ENCODE measurements around the gene GGTLC1. TPM values are rescaled to one million over a fixed set of nuclear protein-coding genes. Genes with fewer than 3 reads are reported as not detected.

The GGTLC1 gene
- total and polyA plus RNA-seq, 2 donors: not detected

DNA sequence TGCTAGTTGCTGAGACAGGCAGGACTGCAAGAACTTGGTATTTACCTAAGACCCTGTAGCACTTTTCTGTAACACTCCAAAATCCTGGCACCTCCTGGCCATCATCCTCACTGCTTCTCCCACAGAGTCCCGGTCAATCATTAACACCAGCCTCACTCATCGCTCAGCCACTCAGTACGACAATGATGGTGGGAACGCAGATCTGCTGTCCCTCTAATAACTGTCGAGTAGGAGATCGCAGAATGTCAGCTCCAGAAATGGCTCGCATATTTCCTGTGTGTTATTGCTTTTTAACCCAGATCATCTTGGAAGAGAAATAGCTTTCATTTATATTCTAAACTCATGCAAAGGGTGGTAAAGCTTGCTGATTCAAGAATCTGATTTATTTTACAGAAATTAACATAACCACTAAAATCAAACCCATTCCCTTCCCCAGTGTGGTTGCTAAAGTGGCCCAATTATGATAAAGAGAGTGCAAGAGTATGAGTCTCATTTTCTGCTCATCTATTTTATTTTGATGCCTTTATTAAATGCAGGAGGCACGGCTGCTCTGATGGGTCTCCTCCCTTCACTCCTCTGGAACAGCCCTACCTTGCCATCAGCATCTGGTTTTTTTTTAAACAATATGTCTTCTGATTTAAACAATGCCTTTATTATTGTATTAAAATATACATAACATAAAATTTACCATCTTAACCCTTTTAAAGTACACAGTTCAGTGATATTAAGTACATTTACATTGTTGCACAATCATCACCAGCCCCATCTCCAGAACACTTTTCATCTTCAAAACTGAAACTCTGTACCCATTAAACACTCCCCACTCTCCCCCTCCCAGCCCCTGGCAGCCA lies 28.3 kb upstream of the GGTLC1 start:
- WGBS: 98% methylated on average over 8 of the region's 8 CpGs
- Histone ChIP-seq H3K36me3 (ENCODE audit: control insufficient read depth in 2 of 2, insufficient read depth in 2 of 2, low read length in 1 of 2) (no peaks in the 10 kb centered on the region), H3K9me3 (ENCODE audit: control insufficient read depth in 2 of 2, insufficient read depth in 1 of 2, low read length in 1 of 2) (no peaks in the 10 kb centered on the region), H3K27ac (ENCODE audit: low read depth in 1 of 2, low read length in 1 of 2) (no peak overlapping the region), H3K27me3 (ENCODE audit: control insufficient read depth in 2 of 2, insufficient read depth in 1 of 2, low read length in 1 of 2) (no peaks in the 10 kb centered on the region), H3K4me3 (ENCODE audit: low read length in 2 of 2) (no peak overlapping the region), H3K4me1 (ENCODE audit: control insufficient read depth in 2 of 2, insufficient read depth in 2 of 2, low read length in 2 of 2) (no peaks in the 10 kb centered on the region)
- DNase-seq (ENCODE audit: low read depth in 6 of 9, low spot score in 9 of 9): no peak

DNA sequence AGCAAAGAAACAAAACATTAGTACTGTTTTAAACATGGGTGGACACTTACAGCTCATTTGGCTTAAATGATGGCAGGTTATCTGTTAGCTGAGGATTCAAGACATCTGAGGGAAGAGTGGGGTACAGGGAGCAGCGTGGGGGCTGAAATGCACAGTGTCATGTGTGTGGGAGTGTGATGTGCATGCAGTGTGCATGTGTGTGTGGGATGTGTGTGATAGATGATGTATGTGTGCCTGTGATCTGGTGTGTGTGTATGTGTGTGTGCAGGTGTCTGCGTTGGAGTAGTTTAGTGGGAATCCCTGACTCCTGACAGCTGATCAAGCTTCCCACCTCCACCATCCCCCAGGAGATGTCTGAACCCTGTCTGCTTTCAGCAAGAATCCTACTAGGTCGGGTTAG lies 25.4 kb upstream of the GGTLC1 start:
- Histone ChIP-seq H3K9me3 (ENCODE audit: control insufficient read depth in 2 of 2, insufficient read depth in 1 of 2, low read length in 1 of 2) (no peaks in the 10 kb centered on the region), H3K4me3 (ENCODE audit: low read length in 2 of 2) (no peak overlapping the region), H3K36me3 (ENCODE audit: control insufficient read depth in 2 of 2, insufficient read depth in 2 of 2, low read length in 1 of 2) (no peaks in the 10 kb centered on the region), H3K27me3 (ENCODE audit: control insufficient read depth in 2 of 2, insufficient read depth in 1 of 2, low read length in 1 of 2) (no peaks in the 10 kb centered on the region), H3K4me1 (ENCODE audit: control insufficient read depth in 2 of 2, insufficient read depth in 2 of 2, low read length in 2 of 2) (no peaks in the 10 kb centered on the region), H3K27ac (ENCODE audit: low read depth in 1 of 2, low read length in 1 of 2) (no peak overlapping the region)
- no peak for DNase-seq (ENCODE audit: low read depth in 6 of 9, low spot score in 9 of 9)
- WGBS: 95% methylated on average over 3 of the region's 3 CpGs

- Histone ChIP-seq H3K4me3 (ENCODE audit: low read length in 2 of 2) (no peak overlapping the region), H3K9me3 (ENCODE audit: control insufficient read depth in 2 of 2, insufficient read depth in 1 of 2, low read length in 1 of 2) (no peaks in the 10 kb centered on the region), H3K4me1 (ENCODE audit: control insufficient read depth in 2 of 2, insufficient read depth in 2 of 2, low read length in 2 of 2) (no peaks in the 10 kb centered on the region), H3K27me3 (ENCODE audit: control insufficient read depth in 2 of 2, insufficient read depth in 1 of 2, low read length in 1 of 2) (no peaks in the 10 kb centered on the region), H3K36me3 (ENCODE audit: control insufficient read depth in 2 of 2, insufficient read depth in 2 of 2, low read length in 1 of 2) (no peaks in the 10 kb centered on the region), H3K27ac (ENCODE audit: low read depth in 1 of 2, low read length in 1 of 2) (no peak overlapping the region)
- no peak for DNase-seq (ENCODE audit: low read depth in 6 of 9, low spot score in 9 of 9)
- 96% methylated on average over 6 of the region's 6 CpGs for WGBS
Measured at GRCh38 chr20:24011282-24011681, 22.7 kb upstream of the GGTLC1 start.

GRCh38 chr20:24007758-24008157 lies 19.2 kb upstream of the GGTLC1 start:
- H3K36me3 ChIP-seq (ENCODE audit: control insufficient read depth in 2 of 2, insufficient read depth in 2 of 2, low read length in 1 of 2): no peaks in the 10 kb centered on the region
- DNase-seq (ENCODE audit: low read depth in 6 of 9, low spot score in 9 of 9): no peak

GRCh38 chr20:24007073-24007595 lies 18.6 kb upstream of the GGTLC1 start:
- Histone ChIP-seq H3K27me3 (ENCODE audit: control insufficient read depth in 2 of 2, insufficient read depth in 1 of 2, low read length in 1 of 2) (no peaks in the 10 kb centered on the region), H3K4me1 (ENCODE audit: control insufficient read depth in 2 of 2, insufficient read depth in 2 of 2, low read length in 2 of 2) (no peaks in the 10 kb centered on the region), H3K4me3 (ENCODE audit: low read length in 2 of 2) (no peak overlapping the region), H3K9me3 (ENCODE audit: control insufficient read depth in 2 of 2, insufficient read depth in 1 of 2, low read length in 1 of 2) (no peaks in the 10 kb centered on the region), H3K27ac (ENCODE audit: low read depth in 1 of 2, low read length in 1 of 2) (no peak overlapping the region), H3K36me3 (ENCODE audit: control insufficient read depth in 2 of 2, insufficient read depth in 2 of 2, low read length in 1 of 2) (no peaks in the 10 kb centered on the region)
- 94% methylated on average over 8 of the region's 8 CpGs for whole genome bisulfite sequencing
- DNase-seq (ENCODE audit: low read depth in 6 of 9, low spot score in 9 of 9): no peak

More at GRCh38 chr20:24007758-24008157, 19.2 kb upstream of the GGTLC1 start:
- Histone ChIP-seq H3K4me1 (ENCODE audit: control insufficient read depth in 2 of 2, insufficient read depth in 2 of 2, low read length in 2 of 2) (no peaks in the 10 kb centered on the region), H3K9me3 (ENCODE audit: control insufficient read depth in 2 of 2, insufficient read depth in 1 of 2, low read length in 1 of 2) (no peaks in the 10 kb centered on the region), H3K27me3 (ENCODE audit: control insufficient read depth in 2 of 2, insufficient read depth in 1 of 2, low read length in 1 of 2) (no peaks in the 10 kb centered on the region), H3K27ac (ENCODE audit: low read depth in 1 of 2, low read length in 1 of 2) (no peak overlapping the region), H3K4me3 (ENCODE audit: low read length in 2 of 2) (no peak overlapping the region)
- 97% methylated on average over 3 of the region's 3 CpGs for WGBS

DNA sequence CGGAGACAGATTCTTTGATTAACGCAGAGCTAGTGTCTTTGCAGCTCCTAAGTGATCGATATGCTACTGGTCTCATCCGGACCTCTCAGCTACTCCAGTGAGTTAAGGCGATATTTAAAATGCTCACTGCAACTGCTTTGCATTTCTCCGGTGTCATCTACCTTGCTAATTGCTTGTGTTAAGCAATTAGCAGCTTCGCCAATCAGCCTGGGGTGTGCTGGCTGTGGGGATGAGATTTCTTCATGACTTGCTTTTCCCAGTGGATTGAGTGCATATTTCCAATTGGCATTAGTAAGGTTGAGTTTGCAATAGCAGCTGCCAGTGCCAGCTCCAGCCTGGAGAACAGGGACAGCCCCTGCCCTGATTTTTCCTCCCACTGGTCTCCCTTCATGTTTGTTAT lies 18.0 kb upstream of the GGTLC1 start:
- DNase-seq (ENCODE audit: low read depth in 6 of 9, low spot score in 9 of 9): no peak
- H3K9me3 ChIP-seq (ENCODE audit: control insufficient read depth in 2 of 2, insufficient read depth in 1 of 2, low read length in 1 of 2): no peaks in the 10 kb centered on the region
- H3K4me1 ChIP-seq (ENCODE audit: control insufficient read depth in 2 of 2, insufficient read depth in 2 of 2, low read length in 2 of 2): no peaks in the 10 kb centered on the region
- H3K36me3 ChIP-seq (ENCODE audit: control insufficient read depth in 2 of 2, insufficient read depth in 2 of 2, low read length in 1 of 2): no peaks in the 10 kb centered on the region
- no peak overlapping the region for H3K4me3 ChIP-seq (ENCODE audit: low read length in 2 of 2)
- no peak overlapping the region for H3K27ac ChIP-seq (ENCODE audit: low read depth in 1 of 2, low read length in 1 of 2)
- WGBS: 95% methylated on average over 7 of the region's 7 CpGs
- H3K27me3 ChIP-seq (ENCODE audit: control insufficient read depth in 2 of 2, insufficient read depth in 1 of 2, low read length in 1 of 2): no peaks in the 10 kb centered on the region

- Histone ChIP-seq H3K27ac (ENCODE audit: low read depth in 1 of 2, low read length in 1 of 2) (no peak overlapping the region), H3K36me3 (ENCODE audit: control insufficient read depth in 2 of 2, insufficient read depth in 2 of 2, low read length in 1 of 2) (no peaks in the 10 kb centered on the region), H3K27me3 (ENCODE audit: control insufficient read depth in 2 of 2, insufficient read depth in 1 of 2, low read length in 1 of 2) (no peaks in the 10 kb centered on the region), H3K4me1 (ENCODE audit: control insufficient read depth in 2 of 2, insufficient read depth in 2 of 2, low read length in 2 of 2) (no peaks in the 10 kb centered on the region), H3K9me3 (ENCODE audit: control insufficient read depth in 2 of 2, insufficient read depth in 1 of 2, low read length in 1 of 2) (no peaks in the 10 kb centered on the region), H3K4me3 (ENCODE audit: low read length in 2 of 2) (no peak overlapping the region)
- no peak for DNase-seq (ENCODE audit: low read depth in 6 of 9, low spot score in 9 of 9)
- 94% methylated on average over 9 of the region's 9 CpGs for WGBS
Measured at GRCh38 chr20:24004471-24004870, 15.9 kb upstream of the GGTLC1 start.

DNA sequence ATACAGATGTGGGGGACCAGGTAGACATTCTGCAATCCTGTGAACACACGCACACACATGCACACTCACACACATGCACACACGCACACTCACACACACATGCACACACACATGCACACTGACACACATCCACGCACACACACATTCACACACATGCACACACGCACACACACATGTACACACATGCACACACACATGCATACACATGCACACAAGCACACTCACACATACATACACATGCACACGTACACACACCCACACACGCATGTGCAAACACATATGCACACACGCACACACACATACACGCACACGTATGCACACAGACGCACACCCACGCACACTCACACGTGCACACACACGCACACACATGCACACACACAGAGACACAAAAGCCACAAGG lies 14.3 kb upstream of the GGTLC1 start:
- Histone ChIP-seq H3K27ac (ENCODE audit: low read depth in 1 of 2, low read length in 1 of 2) (no peak overlapping the region), H3K36me3 (ENCODE audit: control insufficient read depth in 2 of 2, insufficient read depth in 2 of 2, low read length in 1 of 2) (no peaks in the 10 kb centered on the region), H3K4me3 (ENCODE audit: low read length in 2 of 2) (no peak overlapping the region), H3K9me3 (ENCODE audit: control insufficient read depth in 2 of 2, insufficient read depth in 1 of 2, low read length in 1 of 2) (no peaks in the 10 kb centered on the region), H3K4me1 (ENCODE audit: control insufficient read depth in 2 of 2, insufficient read depth in 2 of 2, low read length in 2 of 2) (no peaks in the 10 kb centered on the region), H3K27me3 (ENCODE audit: control insufficient read depth in 2 of 2, insufficient read depth in 1 of 2, low read length in 1 of 2) (no peaks in the 10 kb centered on the region)
- no peak for DNase-seq (ENCODE audit: low read depth in 6 of 9, low spot score in 9 of 9)
- 98% methylated on average over 13 of the region's 13 CpGs for WGBS

GRCh38 chr20:24001712-24002405 lies 13.3 kb upstream of the GGTLC1 start:
- Histone ChIP-seq H3K27ac (ENCODE audit: low read depth in 1 of 2, low read length in 1 of 2) (no peak overlapping the region), H3K4me1 (ENCODE audit: control insufficient read depth in 2 of 2, insufficient read depth in 2 of 2, low read length in 2 of 2) (no peaks in the 10 kb centered on the region), H3K36me3 (ENCODE audit: control insufficient read depth in 2 of 2, insufficient read depth in 2 of 2, low read length in 1 of 2) (no peaks in the 10 kb centered on the region), H3K4me3 (ENCODE audit: low read length in 2 of 2) (no peak overlapping the region), H3K27me3 (ENCODE audit: control insufficient read depth in 2 of 2, insufficient read depth in 1 of 2, low read length in 1 of 2) (no peaks in the 10 kb centered on the region), H3K9me3 (ENCODE audit: control insufficient read depth in 2 of 2, insufficient read depth in 1 of 2, low read length in 1 of 2) (no peaks in the 10 kb centered on the region)
- DNase-seq (ENCODE audit: low read depth in 6 of 9, low spot score in 9 of 9): no peak
- WGBS: 91% methylated on average over 7 of the region's 7 CpGs
